Stimulated activated effector memory CD8-positive, alpha-beta T cell treated with anti-CD3 and anti-CD28 coated beads, Interleukin-12 subunit alpha, Interleukin-12 subunit beta, amount 100 ng/mL, for 72 hours (primary cell): ENCODE data around the gene CPNE6.

Experiments used
- ATAC-seq: fragments of 150-1000 bp; cut with Tn5 transposase; 2 replicates; pipeline ENCODE4 v1.10.0; 2021
- DNase-seq, 2 donors: peaks; one replicate each; pipeline ENCODE4 v3.0.0; 2021 to 2022; ENCODE audit warnings: low spot score in 2 of 2
- H3K27ac Mint-ChIP-seq: one replicate; pipeline ENCODE4 v1.8.0; 2022; ENCODE audit warnings: mild to moderate bottlenecking, mixed read lengths
- H3K36me3 Mint-ChIP-seq: one replicate; pipeline ENCODE4 v1.8.0; 2022; ENCODE audit warnings: mild to moderate bottlenecking, mixed read lengths
- H3K4me1 Mint-ChIP-seq: one replicate; pipeline ENCODE4 v1.8.0; 2022; ENCODE audit warnings: mixed read lengths
- H3K4me3 Mint-ChIP-seq: one replicate; pipeline ENCODE4 v1.8.0; 2022; ENCODE audit warnings: mild to moderate bottlenecking, mixed read lengths
- H3K9me3 Mint-ChIP-seq: one replicate; pipeline ENCODE4 v1.8.0; 2022; ENCODE audit warnings: mixed read lengths

The CPNE6 gene

DNA sequence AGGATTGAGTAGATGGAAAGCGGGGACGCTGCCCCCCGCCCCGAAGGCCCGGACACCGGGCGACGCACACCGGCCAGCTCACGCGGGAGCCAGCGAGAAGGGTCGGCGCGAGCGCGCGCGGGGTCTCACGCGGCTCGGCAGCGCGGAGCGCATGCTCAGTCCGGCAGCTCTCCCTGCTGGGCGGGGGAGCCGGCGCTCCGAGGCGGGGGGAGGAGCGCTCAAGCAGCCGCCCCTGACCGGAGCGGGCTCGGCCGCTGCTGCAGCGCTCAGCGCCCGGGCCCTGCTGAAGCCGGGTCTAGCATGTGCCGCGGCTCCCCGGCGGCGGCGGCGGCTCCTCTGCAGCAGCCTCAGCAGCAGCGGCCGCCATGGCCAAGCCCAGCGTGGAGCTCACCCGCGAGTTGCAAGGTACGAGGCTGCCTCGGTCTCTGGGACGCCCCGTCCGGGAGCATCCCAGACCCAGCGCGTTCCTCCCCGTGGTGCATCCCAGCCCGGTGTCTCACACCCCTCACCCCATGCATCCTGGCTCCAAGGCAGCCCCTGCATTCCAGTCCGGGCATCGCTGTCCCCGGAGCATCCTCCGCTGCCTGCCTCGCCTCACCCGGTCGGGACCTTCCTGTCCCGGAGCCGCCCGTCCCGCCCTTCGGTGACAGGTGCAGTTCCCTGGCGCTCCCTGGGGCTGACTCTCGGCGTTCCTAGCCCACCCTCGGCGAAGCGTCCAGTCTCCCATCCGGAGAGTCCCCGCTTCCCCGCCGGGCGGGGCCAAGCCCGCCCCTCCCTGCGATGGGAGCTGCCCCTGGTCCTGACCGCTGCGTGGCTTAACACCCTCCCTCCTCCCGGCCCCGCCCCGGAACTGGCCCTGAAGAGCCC is 19.3 kb upstream of the CPNE6 start, which contains the start of gene CARMIL3:
TSS of gene CARMIL3 (plus strand) at position 221 of the 867 bp plus-strand sequence. CDS start at position 366, 145 bp downstream.
- peak within 1 kb of the TSS; percentile 88 for H3K27ac Mint-ChIP-seq
- no peaks in the 10 kb centered on the region for H3K9me3 Mint-ChIP-seq
- peak; percentile 59 to 86 for DNase-seq
- peaks cover 31% of the 10 kb centered on the region for H3K4me1 Mint-ChIP-seq
- peak; percentile 69 for ATAC-seq
- H3K36me3 Mint-ChIP-seq: peaks cover 12% of the 10 kb centered on the region
- peak within 1 kb of the TSS; percentile 77 for H3K4me3 Mint-ChIP-seq

DNA sequence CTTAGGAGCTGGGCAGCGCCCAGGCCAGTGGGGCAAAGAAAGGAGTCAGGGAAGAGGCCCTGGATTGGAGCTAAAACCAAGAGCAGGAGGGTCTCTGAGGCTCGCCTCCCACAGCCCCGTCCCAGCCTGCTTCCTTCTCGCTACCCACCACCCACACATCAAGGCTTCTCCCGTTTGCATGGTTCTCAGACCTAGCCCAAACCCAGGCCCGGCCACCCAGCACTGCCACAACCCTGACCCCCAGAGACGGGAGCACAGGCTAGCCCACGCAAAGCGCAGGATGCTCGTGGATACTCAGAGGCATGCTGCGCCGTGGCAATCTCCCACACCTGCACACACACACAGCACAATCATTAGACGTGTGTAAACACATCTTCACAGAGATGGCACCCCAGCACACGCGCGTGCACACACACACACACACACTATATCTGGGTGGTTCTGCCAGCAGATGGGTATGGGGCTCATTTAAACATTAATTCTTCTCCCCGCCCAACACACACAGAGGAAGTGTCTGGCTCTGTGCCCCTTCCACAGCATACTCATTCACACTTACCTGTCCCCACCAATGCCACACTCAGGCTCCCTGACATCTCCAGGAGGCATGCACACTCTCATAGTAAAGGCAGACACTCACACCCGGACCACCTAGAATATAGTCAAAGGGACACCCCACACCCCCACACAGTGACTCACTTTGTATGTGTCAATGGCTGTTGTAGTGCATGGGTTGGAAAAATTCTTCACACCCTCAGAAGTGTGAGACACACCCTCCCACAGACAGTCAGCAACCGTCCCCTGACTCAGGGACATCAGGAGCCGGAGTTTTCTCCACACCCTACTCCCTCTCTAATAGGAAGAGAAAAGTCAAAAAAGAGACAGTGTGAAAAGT is 18.5 kb upstream of the CPNE6 start:
- peak; percentile 42 to 81 for DNase-seq
- peak overlapping the region; percentile 66 for H3K27ac Mint-ChIP-seq
- peak; percentile 93 for ATAC-seq
- peaks cover 12% of the 10 kb centered on the region for H3K36me3 Mint-ChIP-seq
- H3K4me1 Mint-ChIP-seq: peaks cover 31% of the 10 kb centered on the region
- peak overlapping the region; percentile 77 for H3K4me3 Mint-ChIP-seq
- H3K9me3 Mint-ChIP-seq: no peaks in the 10 kb centered on the region

DNA sequence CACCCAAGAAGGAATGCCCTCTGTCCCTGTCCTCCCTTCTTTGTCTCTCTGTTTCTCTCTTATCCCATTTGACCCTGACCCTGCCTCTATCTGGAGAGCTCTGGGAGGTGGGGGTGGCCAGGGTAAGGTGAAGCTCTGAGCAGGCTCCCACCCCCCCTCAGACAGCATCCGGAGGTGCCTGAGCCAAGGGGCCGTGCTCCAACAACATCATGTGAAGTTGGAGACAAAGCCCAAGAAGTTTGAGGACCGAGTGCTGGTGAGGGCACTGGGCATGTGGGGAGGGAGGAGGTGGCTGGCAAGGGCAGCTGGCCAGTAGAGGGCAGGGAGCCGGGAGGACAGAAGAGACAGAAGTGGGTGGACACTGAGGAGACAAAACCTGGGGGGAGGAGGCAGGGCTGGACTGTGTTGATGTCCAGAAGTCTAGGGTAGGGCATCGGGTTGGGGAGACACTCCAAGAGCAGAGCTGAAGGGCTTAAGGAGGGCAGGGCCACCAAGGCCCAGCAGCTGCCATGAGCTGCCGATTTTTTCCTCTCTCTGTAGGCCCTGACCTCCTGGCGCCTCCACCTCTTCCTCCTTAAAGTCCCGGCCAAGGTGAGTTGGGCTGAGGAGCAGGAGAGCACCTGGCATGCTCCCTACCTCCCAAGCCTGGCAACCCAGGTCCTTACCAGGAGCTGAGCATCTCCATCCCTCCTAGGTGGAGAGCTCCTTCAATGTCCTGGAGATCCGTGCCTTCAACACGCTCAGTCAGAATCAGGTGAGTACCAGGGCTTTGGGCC is 17.6 kb upstream of the CPNE6 start:
- Mint-ChIP-seq H3K4me3 (peak overlapping the region; percentile 77), H3K36me3 (peaks cover 12% of the 10 kb centered on the region)
- ATAC-seq: no peak

DNA sequence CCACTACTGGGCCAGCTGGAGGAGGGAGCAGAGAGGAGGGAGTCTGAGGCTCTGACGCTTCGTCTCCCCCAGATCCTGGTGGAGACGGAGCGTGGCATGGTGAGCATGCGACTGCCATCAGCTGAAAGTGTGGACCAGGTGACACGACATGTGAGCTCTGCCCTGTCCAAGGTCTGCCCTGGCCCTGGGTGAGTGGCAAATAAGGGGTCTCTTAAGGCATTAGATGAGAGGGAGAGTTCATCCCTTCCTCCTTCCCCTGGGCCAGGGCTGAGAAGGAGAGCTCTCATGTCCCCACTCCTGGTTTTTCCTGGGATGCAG is 17.1 kb upstream of the CPNE6 start:
- DNase-seq (no peak), ATAC-seq (no peak)
- no peak overlapping the region for H3K4me3 Mint-ChIP-seq
- H3K36me3 Mint-ChIP-seq: peaks cover 12% of the 10 kb centered on the region
- H3K4me1 Mint-ChIP-seq: peaks cover 44% of the 10 kb centered on the region
- no peaks in the 10 kb centered on the region for H3K9me3 Mint-ChIP-seq
- no peak overlapping the region for H3K27ac Mint-ChIP-seq

More for the DNA sequence above, 17.6 kb upstream of the CPNE6 start:
- Mint-ChIP-seq H3K9me3 (no peaks in the 10 kb centered on the region), H3K4me1 (peaks cover 40% of the 10 kb centered on the region), H3K27ac (peak overlapping the region; percentile 66)
- DNase-seq: no peak

- peaks cover 12% of the 10 kb centered on the region for H3K36me3 Mint-ChIP-seq
- H3K9me3 Mint-ChIP-seq: no peaks in the 10 kb centered on the region
- DNase-seq (no peak), ATAC-seq (no peak)
- H3K27ac Mint-ChIP-seq: no peak overlapping the region
- H3K4me3 Mint-ChIP-seq: no peak overlapping the region
- peaks cover 44% of the 10 kb centered on the region for H3K4me1 Mint-ChIP-seq
These were observed 16.7 kb upstream of the CPNE6 start for GRCh38 chr14:24054646-24055045.

GRCh38 chr14:24055971-24056799 is 15.2 kb upstream of the CPNE6 start:
- no peak for ATAC-seq
- Mint-ChIP-seq H3K4me1 (peaks cover 39% of the 10 kb centered on the region), H3K27ac (peak overlapping the region; percentile 82), H3K9me3 (no peaks in the 10 kb centered on the region), H3K4me3 (no peak overlapping the region), H3K36me3 (peaks cover 12% of the 10 kb centered on the region)
- no peak for DNase-seq

- Mint-ChIP-seq H3K27ac (peak overlapping the region; percentile 82), H3K4me1 (peaks cover 37% of the 10 kb centered on the region), H3K36me3 (peaks cover 12% of the 10 kb centered on the region), H3K9me3 (no peaks in the 10 kb centered on the region), H3K4me3 (no peak overlapping the region)
- DNase-seq (no peak), ATAC-seq (no peak)
These were observed 14.6 kb upstream of the CPNE6 start for GRCh38 chr14:24056800-24057184.

GRCh38 chr14:24057271-24057670 is 14.1 kb upstream of the CPNE6 start:
- H3K9me3 Mint-ChIP-seq: no peaks in the 10 kb centered on the region
- H3K27ac Mint-ChIP-seq: peak overlapping the region; percentile 56
- H3K4me3 Mint-ChIP-seq: no peak overlapping the region
- DNase-seq: no peak
- peaks cover 12% of the 10 kb centered on the region for H3K36me3 Mint-ChIP-seq
- ATAC-seq: no peak
- H3K4me1 Mint-ChIP-seq: peaks cover 37% of the 10 kb centered on the region

GRCh38 chr14:24057867-24058259 is 13.5 kb upstream of the CPNE6 start:
- H3K4me3 Mint-ChIP-seq: no peak overlapping the region
- DNase-seq (no peak), ATAC-seq (no peak)
- H3K4me1 Mint-ChIP-seq: peaks cover 34% of the 10 kb centered on the region
- peaks cover 8% of the 10 kb centered on the region for H3K36me3 Mint-ChIP-seq
- H3K9me3 Mint-ChIP-seq: no peaks in the 10 kb centered on the region
- H3K27ac Mint-ChIP-seq: peak overlapping the region; percentile 56

GRCh38 chr14:24058260-24058950 is 13.0 kb upstream of the CPNE6 start:
- DNase-seq (peak; percentile 26 to 85), ATAC-seq (peak; percentile 17)
- Mint-ChIP-seq H3K9me3 (no peaks in the 10 kb centered on the region), H3K4me3 (no peak overlapping the region), H3K36me3 (peaks cover 2% of the 10 kb centered on the region), H3K27ac (peak overlapping the region; percentile 56), H3K4me1 (peaks cover 34% of the 10 kb centered on the region)

DNA sequence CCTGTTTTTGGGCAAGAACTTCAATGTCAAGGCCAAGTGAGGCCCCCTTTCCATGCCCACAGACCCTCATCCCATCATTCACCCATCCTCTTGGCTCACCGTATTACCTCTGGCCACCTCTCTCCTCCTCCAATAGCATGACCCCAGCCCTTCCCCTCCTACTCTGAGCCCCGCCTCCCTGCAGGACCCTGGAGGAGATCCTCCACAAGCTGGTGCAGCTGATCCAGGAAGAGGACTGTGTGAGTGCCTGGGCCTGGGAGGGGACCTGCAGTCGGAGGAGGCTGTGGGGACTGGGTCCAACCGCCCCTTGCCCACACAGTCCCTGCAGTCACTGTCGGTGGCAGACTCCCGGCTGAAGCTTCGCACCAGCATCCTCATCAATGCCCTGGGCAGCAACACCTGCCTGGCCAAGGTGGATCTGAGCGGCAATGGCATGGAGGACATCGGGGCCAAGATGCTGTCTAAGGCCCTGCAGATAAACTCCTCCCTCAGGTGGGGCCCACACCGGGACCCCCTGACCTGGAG is 12.3 kb upstream of the CPNE6 start:
- ATAC-seq (no peak), DNase-seq (no peak)
- Mint-ChIP-seq H3K4me3 (no peak overlapping the region), H3K4me1 (peaks cover 28% of the 10 kb centered on the region), H3K27ac (no peak overlapping the region), H3K9me3 (no peaks in the 10 kb centered on the region), H3K36me3 (no peaks in the 10 kb centered on the region)

DNA sequence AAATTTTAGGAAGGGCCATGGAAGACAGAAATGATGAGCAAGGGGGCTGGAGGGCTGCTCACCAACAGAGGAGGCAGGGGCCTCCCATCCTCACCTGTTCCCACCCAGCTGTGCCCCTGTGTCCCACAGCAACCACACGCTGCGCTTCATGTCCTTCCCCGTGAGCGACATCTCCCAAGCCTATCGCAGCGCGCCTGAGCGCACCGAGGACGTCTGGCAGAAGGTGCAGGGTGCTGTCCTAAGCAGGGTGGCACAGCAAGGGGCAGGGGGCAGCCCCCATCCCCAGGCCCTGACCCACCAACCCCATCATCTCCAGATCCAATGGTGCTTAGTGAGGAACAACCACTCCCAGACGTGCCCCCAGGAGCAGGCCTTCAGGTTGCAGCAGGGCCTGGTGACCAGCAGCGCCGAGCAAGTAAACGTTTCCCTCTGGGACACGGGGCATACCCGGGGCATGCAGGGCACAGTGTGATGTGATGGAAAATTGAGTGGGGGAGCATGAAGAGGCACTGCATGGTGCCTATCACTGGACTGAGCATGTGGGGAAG is 11.4 kb upstream of the CPNE6 start:
- Mint-ChIP-seq H3K27ac (peak overlapping the region; percentile 63), H3K36me3 (no peaks in the 10 kb centered on the region), H3K4me3 (no peak overlapping the region), H3K4me1 (peaks cover 24% of the 10 kb centered on the region), H3K9me3 (no peaks in the 10 kb centered on the region)
- no peak for DNase-seq
- ATAC-seq: no peak

DNA sequence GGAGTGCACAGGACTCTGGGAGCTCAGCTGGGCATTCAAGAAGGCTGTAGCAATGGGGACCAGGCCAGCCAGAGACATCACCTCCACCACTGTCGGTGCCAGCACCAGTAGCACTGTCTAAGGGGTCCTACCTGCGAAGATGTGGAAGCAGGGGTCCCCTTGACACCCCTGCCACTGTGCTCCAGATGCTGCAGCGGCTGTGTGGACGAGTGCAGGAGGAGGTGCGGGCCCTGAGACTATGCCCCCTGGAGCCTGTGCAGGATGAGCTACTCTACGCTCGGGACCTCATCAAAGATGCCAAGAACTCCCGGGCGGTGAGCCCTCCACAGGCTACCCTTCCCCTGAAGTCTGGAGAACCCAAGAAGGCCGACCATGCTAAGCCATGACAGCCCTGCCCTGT is 10.9 kb upstream of the CPNE6 start:
- Mint-ChIP-seq H3K9me3 (no peaks in the 10 kb centered on the region), H3K27ac (peak overlapping the region; percentile 63), H3K4me3 (no peak overlapping the region), H3K36me3 (no peaks in the 10 kb centered on the region), H3K4me1 (peaks cover 24% of the 10 kb centered on the region)
- DNase-seq (no peak), ATAC-seq (no peak)
